ENCODE data around the gene NPB. TPM values are rescaled to one million over a fixed set of nuclear protein-coding genes. Genes with fewer than 3 reads are reported as not detected.

Gene NPB
- total RNA-seq, 4 donors from 2014 or later: 0.17 to 0.22 TPM; not detected in 2

- TF ChIP-seq CTCF (IDR thresholded peaks at IDR 0.05; ENCODE audit: low read depth): no peak
Measured at GRCh38 chr17:81911277-81911961, 9.4 kb downstream of the NPB start, which contains the start of gene PCYT2. Gene PCYT2, minus strand, starts transcription at chr17:81911399. Its CDS starts 44 bp downstream, at chr17:81911355.

GRCh38 chr17:81911969-81912368 is 9.9 kb downstream of the NPB start:
- no peak for TF ChIP-seq CTCF (IDR thresholded peaks at IDR 0.05; ENCODE audit: low read depth)

- no peak for TF ChIP-seq CTCF (IDR thresholded peaks at IDR 0.05; ENCODE audit: low read depth)
Measured at GRCh38 chr17:81912441-81913309, 10.6 kb downstream of the NPB start.

GRCh38 chr17:81913394-81914102 is 11.5 kb downstream of the NPB start:
- no peak for TF ChIP-seq CTCF (IDR thresholded peaks at IDR 0.05; ENCODE audit: low read depth)

- TF ChIP-seq CTCF (IDR thresholded peaks at IDR 0.05; ENCODE audit: low read depth): no peak
Measured at GRCh38 chr17:81914103-81914850, 12.2 kb downstream of the NPB start.

GRCh38 chr17:81915331-81915730 is 13.3 kb downstream of the NPB start:
- no peak for TF ChIP-seq CTCF (IDR thresholded peaks at IDR 0.05; ENCODE audit: low read depth)

All from subcutaneous adipose tissue (tissue), 4 donors.